Naive B cell (primary cell): Measurements from ENCODE around the gene CCDC116. TPM values are rescaled to one million over a fixed set of nuclear protein-coding genes. Genes with fewer than 3 reads are reported as not detected.

Source experiments
- polyA plus RNA-seq, 6 donors: library from polyadenylated mRNA; unstranded; fragments of 300-500 nt; fragmentation: Illumina TruSeq; gene quantifications; one replicate each; pipeline ENCODE4 v1.2.3, GENCODE V29; 2021; ENCODE audit warnings: low read depth in 6 of 6

CCDC116 gene
- polyA plus RNA-seq, 6 donors from 2014 or later, result not detected

Other genes starting within 250 kb of the CCDC116 start
- gene RIMBP3B, start 249.0 kb upstream of the CCDC116 start, polyA plus RNA-seq, result under 1 TPM in 4 of 6 donors, not detected in 2; 0.10 to 0.21 (median 0.16) TPM
- gene HIC2, start 215.4 kb upstream of the CCDC116 start, polyA plus RNA-seq, result 1 to 10 TPM in 1 of 6 donors, under 1 TPM in 5; 0.35 to 1.3 (median 0.60) TPM
- gene TMEM191C, start 165.4 kb upstream of the CCDC116 start, polyA plus RNA-seq, result 1 to 10 TPM in 4 of 6 donors, under 1 TPM in 2; 0.62 to 2.5 (median 1.6) TPM
- under 1 TPM in 2 of 6 donors, not detected in 4; 0.21 to 0.48 TPM for gene RIMBP3C, start 81.3 kb upstream of the CCDC116 start, polyA plus RNA-seq
- gene UBE2L3, start 65.0 kb upstream of the CCDC116 start, polyA plus RNA-seq, result 100 to 1,000 TPM in 2 of 6 donors, 10 to 100 TPM in 4; 84.4 to 106 (median 95.3) TPM
- 10 to 100 TPM; 54.7 to 97.9 (median 65.1) TPM for gene YDJC, start 2.7 kb upstream of the CCDC116 start, polyA plus RNA-seq
- 10 to 100 TPM; 36.9 to 69.4 (median 39.1) TPM for gene SDF2L1, start 9.5 kb downstream of the CCDC116 start, polyA plus RNA-seq
- 10 to 100 TPM; 19.7 to 35.4 (median 25.2) TPM for gene PPIL2, start 33.3 kb downstream of the CCDC116 start, polyA plus RNA-seq
- gene YPEL1, start 103.0 kb downstream of the CCDC116 start, polyA plus RNA-seq, result 10 to 100 TPM; 16.6 to 37.2 (median 29.9) TPM
- 100 to 1,000 TPM in 2 of 6 donors, 10 to 100 TPM in 4; 68.6 to 114 (median 93.2) TPM for gene MAPK1, start 234.9 kb downstream of the CCDC116 start, polyA plus RNA-seq